Liver (tissue), 9 donors: ENCODE results near the gene RUNDC3A. TPM values are rescaled to one million over a fixed set of nuclear protein-coding genes. Genes with fewer than 3 reads are reported as not detected.

ENCODE experiments used
- DNase-seq: peaks from one replicate; pipeline ENCODE4 v3.0.0-alpha.2; 2017; ENCODE audit warnings: low spot score
- H3K27ac ChIP-seq, 2 donors: one replicate each; pipeline ENCODE4 v1.7.0; 2013; ENCODE audit warnings: inconsistent platforms in 2 of 2, low read length in 2 of 2, control low read depth in 1 of 2, low read depth in 1 of 2, mild to moderate bottlenecking in 1 of 2
- H3K27me3 ChIP-seq, 4 donors: one replicate each; pipeline versions ENCODE4 v1.6.1 to v1.7.0; 2013; ENCODE audit warnings: low read length in 3 of 4, inconsistent platforms in 1 of 4, mild to moderate bottlenecking in 1 of 4, moderate library complexity in 1 of 4; ENCODE audit not compliant: control insufficient read depth in 4 of 4, insufficient read depth in 4 of 4
- H3K36me3 ChIP-seq, 4 donors: one replicate each; pipeline versions ENCODE4 v1.6.1 to v1.7.0; 2013; ENCODE audit warnings: low read length in 3 of 4, mild to moderate bottlenecking in 3 of 4, low read depth in 1 of 4, moderate library complexity in 1 of 4; ENCODE audit not compliant: control insufficient read depth in 4 of 4, insufficient read depth in 3 of 4
- H3K4me1 ChIP-seq, 4 donors: one replicate each; pipeline versions ENCODE4 v1.6.1 to v1.7.0; 2013; ENCODE audit warnings: low read length in 3 of 4, mild to moderate bottlenecking in 3 of 4, moderate library complexity in 1 of 4; ENCODE audit not compliant: control insufficient read depth in 4 of 4, insufficient read depth in 4 of 4
- H3K4me3 ChIP-seq, 3 donors: one replicate each; pipeline versions ENCODE4 v1.6.1 to v1.7.0; 2013; ENCODE audit warnings: low read length in 3 of 3, control low read depth in 1 of 3, low read depth in 1 of 3, mild to moderate bottlenecking in 1 of 3
- H3K9ac ChIP-seq, 2 donors: one replicate each; pipeline ENCODE4 v1.7.0; 2013; ENCODE audit warnings: low read length in 2 of 2, mild to moderate bottlenecking in 2 of 2, moderate library complexity in 2 of 2, control low read depth in 1 of 2, low read depth in 1 of 2
- H3K9me3 ChIP-seq, 4 donors: one replicate each; pipeline versions ENCODE4 v1.6.1 to v1.7.0; 2013; ENCODE audit warnings: low read length in 3 of 4; ENCODE audit not compliant: control insufficient read depth in 4 of 4
- CTCF ChIP-seq: fragments of 150-350 bp; IDR thresholded peaks from 2 replicates; pipeline ENCODE4 v1.5.1; 2017; ENCODE audit warnings: improper control_type of control experiment, low read depth, low read length; ENCODE audit not compliant: missing input control
- FOXA1 ChIP-seq: IDR thresholded peaks from 2 replicates; pipeline ENCODE4 v1.6.1; 2016; ENCODE audit warnings: antibody characterized with exemption
- FOXA2 ChIP-seq: IDR thresholded peaks from 2 replicates; pipeline ENCODE4 v1.6.1; 2016; ENCODE audit warnings: antibody characterized with exemption
- GABPA ChIP-seq, 2 donors: IDR thresholded peaks in 1 of 2; conservative IDR thresholded peaks in 1 of 2; 2 replicates each; pipeline ENCODE4 v1.6.1; 2016; ENCODE audit warnings: antibody characterized with exemption in 2 of 2, mild to moderate bottlenecking in 1 of 2, moderate library complexity in 1 of 2
- HNF4A ChIP-seq, 2 donors: conservative IDR thresholded peaks; 2 replicates each; pipeline ENCODE4 v1.6.1; 2016; ENCODE audit warnings: antibody characterized with exemption in 2 of 2, mild to moderate bottlenecking in 2 of 2
- HNF4G ChIP-seq: IDR thresholded peaks from 2 replicates; pipeline ENCODE4 v1.6.1; 2016; ENCODE audit warnings: antibody characterized with exemption
- JUND ChIP-seq, 2 donors: IDR thresholded peaks; 2 replicates each; pipeline ENCODE4 v1.6.1; 2016; ENCODE audit warnings: antibody characterized with exemption in 2 of 2
- MAX ChIP-seq: IDR thresholded peaks from 2 replicates; pipeline ENCODE4 v1.6.1; 2016; ENCODE audit warnings: antibody characterized with exemption
- NR2F2 ChIP-seq: IDR thresholded peaks from 2 replicates; pipeline ENCODE4 v1.6.1; 2016; ENCODE audit warnings: antibody characterized with exemption
- RAD21 ChIP-seq, 2 donors: IDR thresholded peaks; 2 replicates each; pipeline ENCODE4 v1.6.1; 2016; ENCODE audit warnings: antibody characterized with exemption in 2 of 2, mild to moderate bottlenecking in 2 of 2
- REST ChIP-seq: IDR thresholded peaks from 2 replicates; pipeline ENCODE4 v1.6.1; 2016; ENCODE audit warnings: antibody characterized with exemption, mild to moderate bottlenecking
- RXRA ChIP-seq, 2 donors: IDR thresholded peaks; 2 replicates each; pipeline ENCODE4 v1.6.1; 2017 to 2018; ENCODE audit warnings: antibody characterized with exemption in 2 of 2, mild to moderate bottlenecking in 1 of 2
- SP1 ChIP-seq: IDR thresholded peaks from 2 replicates; pipeline ENCODE4 v1.6.1; 2018; ENCODE audit warnings: antibody characterized with exemption, mild to moderate bottlenecking
- TAF1 ChIP-seq: conservative IDR thresholded peaks from 2 replicates; pipeline ENCODE4 v1.6.1; 2016; ENCODE audit warnings: antibody characterized with exemption, mild to moderate bottlenecking
- ZBTB33 ChIP-seq: IDR thresholded peaks from 2 replicates; pipeline ENCODE4 v1.6.1; 2016; ENCODE audit warnings: antibody characterized with exemption
- WGBS: extraction: QIAGEN DNeasy Blood & Tissue Kit; methylation state at CpG from one replicate; pipeline ENCODE4 v1.1.7; 2013; 5-methylcytosine and 5-hydroxymethylcytosine counted together
- polyA plus RNA-seq, 2 donors: library from polyadenylated mRNA; stranded (reverse) in 1 of 2; unstranded in 1 of 2; fragments of 200-250 nt in 1 of 2; fragments of >200 nt in 1 of 2; fragmentation: Nextera tagmentation in 1 of 2; extraction: Ambion mirVana in 1 of 2; gene quantifications; one replicate each; pipeline versions ENCODE4 v1.2.1 to v1.2.3, GENCODE V29; 2013 to 2015
- total RNA-seq, 2 donors: library from RNA; depleted of rRNA; stranded (reverse); fragments of >200 nt; gene quantifications; one replicate each; pipeline ENCODE4 v1.2.3, GENCODE V29; 2014
- donor health status: healthy.
- donor health status: healthy.
- donor health status: healthy.
- donor health status: healthy.
- donor health status: healthy.

Gene RUNDC3A
- total and polyA plus RNA-seq, 4 donors: 0.05 to 17.0 (median 0.06) TPM; not detected in 1

- no peaks in the 10 kb centered on the region for H3K36me3 ChIP-seq
- no peak overlapping the region for H3K9ac ChIP-seq
- 69% methylated on average over 12 of the region's 12 CpGs for WGBS
- DNase-seq: peak; percentile 44
- TF ChIP-seq GABPA (IDR thresholded peaks at IDR 0.05 in 1 of 2, conservative IDR thresholded peaks at IDR 0.05 in 1 of 2): no peak
- no peak for TF ChIP-seq MAX
- TF ChIP-seq HNF4A (conservative IDR thresholded peaks at IDR 0.05): no peak
- no peak for TF ChIP-seq REST
- no peak for TF ChIP-seq HNF4G
- no peak for TF ChIP-seq RAD21 (IDR thresholded peaks at IDR 0.05)
- TF ChIP-seq ZBTB33: no peak
- TF ChIP-seq SP1: no peak
- no peak for TF ChIP-seq CTCF
- no peak for TF ChIP-seq FOXA1
- no peaks in the 10 kb centered on the region for H3K9me3 ChIP-seq
- H3K27ac ChIP-seq: no peak overlapping the region
- H3K4me3 ChIP-seq: no peak overlapping the region
- no peaks in the 10 kb centered on the region for H3K27me3 ChIP-seq
- H3K4me1 ChIP-seq: peaks cover 0 to 10% (median 2%) of the 10 kb centered on the region in 4 donors
These were observed 27.9 kb upstream of the RUNDC3A start for GRCh38 chr17:44280392-44280937.

GRCh38 chr17:44281570-44281969 is 26.8 kb upstream of the RUNDC3A start:
- no peaks in the 10 kb centered on the region for H3K36me3 ChIP-seq
- H3K4me3 ChIP-seq: no peak overlapping the region
- H3K27me3 ChIP-seq: no peaks in the 10 kb centered on the region
- H3K4me1 ChIP-seq: peaks cover 0 to 10% (median 2%) of the 10 kb centered on the region in 4 donors
- TF ChIP-seq FOXA1: no peak
- no peak for TF ChIP-seq CTCF
- no peak for TF ChIP-seq SP1
- TF ChIP-seq RXRA (IDR thresholded peaks at IDR 0.05): no peak
- TF ChIP-seq FOXA2: no peak
- TF ChIP-seq TAF1: no peak
- TF ChIP-seq MAX: no peak
- TF ChIP-seq GABPA (IDR thresholded peaks at IDR 0.05 in 1 of 2, conservative IDR thresholded peaks at IDR 0.05 in 1 of 2): no peak
- TF ChIP-seq HNF4A (conservative IDR thresholded peaks at IDR 0.05): no peak
- TF ChIP-seq NR2F2: no peak
- TF ChIP-seq JUND (IDR thresholded peaks at IDR 0.05): no peak
- no peak for TF ChIP-seq ZBTB33
- no peak for TF ChIP-seq HNF4G
- no peaks in the 10 kb centered on the region for H3K9me3 ChIP-seq
- no peak overlapping the region for H3K9ac ChIP-seq
- DNase-seq: peak; percentile 87
- WGBS: 95% methylated on average over 2 of the region's 2 CpGs
- no peak overlapping the region for H3K27ac ChIP-seq
